Neural cell (in vitro differentiated cells): ENCODE data around the gene PIAS4. TPM values are rescaled to one million over a fixed set of nuclear protein-coding genes. Genes with fewer than 3 reads are reported as not detected.

Experiments
- H2AFZ ChIP-seq: fragments of 200-600, 300-800 bp; sonication (generic), shearing (Covaris generic); 2 replicates; pipeline ENCODE4 v1.6.0; 2014; ENCODE audit warnings: low read depth, mild to moderate bottlenecking, antibody characterized with exemption, low read length, moderate library complexity
- H3F3A ChIP-seq: fragments of 200-600 bp; shearing (Covaris generic); 2 replicates; pipeline ENCODE4 v1.6.1; 2016; ENCODE audit warnings: mild to moderate bottlenecking, moderate library complexity, mixed read lengths, antibody characterized with exemption, low read length; ENCODE audit not compliant: insufficient read depth, poor library complexity, severe bottlenecking
- H3K27ac ChIP-seq: fragments of 200-600, 300-800 bp; sonication (generic), shearing (Covaris generic); 2 replicates; pipeline ENCODE4 v1.5.1; 2014; ENCODE audit warnings: mild to moderate bottlenecking, low read length, moderate library complexity
- H3K27me3 ChIP-seq: fragments of 300-800, 200-600 bp; sonication (generic), shearing (Covaris generic); 2 replicates; pipeline ENCODE4 v1.6.0; 2014; ENCODE audit warnings: mild to moderate bottlenecking, low read depth, low read length, moderate library complexity; ENCODE audit not compliant: insufficient read depth
- H3K36me3 ChIP-seq: fragments of 300-800, 200-600 bp; sonication (generic), shearing (Covaris generic); 2 replicates; pipeline ENCODE4 v1.5.1; 2014; ENCODE audit warnings: mild to moderate bottlenecking, antibody characterized with exemption, low read length, moderate library complexity; ENCODE audit not compliant: insufficient read depth
- H3K4me2 ChIP-seq: fragments of 300-800, 200-600 bp; sonication (generic), shearing (Covaris generic); 2 replicates; pipeline ENCODE4 v1.6.0; 2014; ENCODE audit warnings: mild to moderate bottlenecking, low read length
- H3K4me3 ChIP-seq: fragments of 300-800, 200-600 bp; sonication (generic), shearing (Covaris generic); 2 replicates; pipeline ENCODE4 v1.5.1; 2014; ENCODE audit warnings: mild to moderate bottlenecking, low read length, moderate library complexity
- H3K79me2 ChIP-seq: fragments of 200-600 bp; shearing (Covaris generic); replicated peaks from 2 replicates; pipeline ENCODE4 v1.6.0; 2014; ENCODE audit warnings: mild to moderate bottlenecking, low read length, moderate library complexity; ENCODE audit not compliant: insufficient read depth
- H3K9ac ChIP-seq: fragments of 300-800, 200-600 bp; sonication (generic), shearing (Covaris generic); 2 replicates; pipeline ENCODE4 v1.6.1; 2016; ENCODE audit warnings: mild to moderate bottlenecking, low read length, mixed read lengths
- H3K9me2 ChIP-seq: fragments of 200-600 bp; shearing (Covaris generic); 2 replicates; pipeline ENCODE4 v1.6.1; 2016; ENCODE audit warnings: mild to moderate bottlenecking, low read length, mixed read lengths; ENCODE audit not compliant: insufficient read depth
- H3K9me3 ChIP-seq: fragments of 200-600, 300-800 bp; sonication (generic), shearing (Covaris generic); 2 replicates; pipeline ENCODE4 v1.6.1; 2016; ENCODE audit warnings: mild to moderate bottlenecking, mixed run types, low read length, moderate library complexity, mixed read lengths
- H4K20me1 ChIP-seq: fragments of 200-600 bp; shearing (Covaris generic); 2 replicates; pipeline ENCODE4 v1.6.1; 2016; ENCODE audit warnings: mild to moderate bottlenecking, mixed run types; ENCODE audit not compliant: insufficient read depth
- CTCF ChIP-seq: fragments of 450-650 bp; IDR thresholded peaks from 2 replicates; pipeline ENCODE4 v1.5.1; 2014; ENCODE audit warnings: antibody characterized with exemption, mild to moderate bottlenecking, moderate library complexity; ENCODE audit not compliant: poor library complexity, severe bottlenecking
- EP300 ChIP-seq: fragments of 450-650 bp; conservative IDR thresholded peaks from 2 replicates; pipeline ENCODE4 v1.6.1; 2014; ENCODE audit warnings: antibody characterized with exemption, mild to moderate bottlenecking, moderate library complexity; ENCODE audit not compliant: poor library complexity, severe bottlenecking
- EZH2 ChIP-seq: fragments of 200-600, 300-800 bp; shearing (Covaris generic), sonication (generic); IDR thresholded peaks from 2 replicates; pipeline ENCODE4 v1.6.1; 2014; ENCODE audit warnings: antibody characterized with exemption, low read length, borderline replicate concordance, mild to moderate bottlenecking; ENCODE audit not compliant: insufficient read depth, poor library complexity, severe bottlenecking
- POLR2AphosphoS5 ChIP-seq: IDR thresholded peaks from 2 replicates; pipeline ENCODE4 v1.6.1; 2012
- REST ChIP-seq: IDR thresholded peaks from 2 replicates; pipeline ENCODE4 v1.6.1; 2012; ENCODE audit warnings: borderline replicate concordance
- SMC3 ChIP-seq: fragments of 450-650 bp; conservative IDR thresholded peaks from 2 replicates; pipeline ENCODE4 v1.6.1; 2014; ENCODE audit warnings: antibody characterized with exemption, mild to moderate bottlenecking, moderate library complexity; ENCODE audit not compliant: poor library complexity
- TAF1 ChIP-seq: IDR thresholded peaks from 2 replicates; pipeline ENCODE4 v1.6.1; 2012; ENCODE audit warnings: low read depth
- polyA plus RNA-seq: library from polyadenylated mRNA; depleted of rRNA; stranded (reverse); fragments of >200 nt; gene quantifications from 2 replicates; pipeline ENCODE4 v1.2.3, GENCODE V29; 2014

Gene PIAS4
- polyA plus RNA-seq, 1 donor from 2014 or later = 22.3 TPM

GRCh38 chr19:4062419-4063368 is 55.2 kb downstream of the PIAS4 start:
- H3K9ac ChIP-seq = no peak overlapping the region
- no peak for TF ChIP-seq CTCF

GRCh38 chr19:4063369-4064148 is 56.0 kb downstream of the PIAS4 start:
- H3K27ac ChIP-seq = no peak overlapping the region
- peaks cover 3% of the 10 kb centered on the region for H3K79me2 ChIP-seq
- H2AFZ ChIP-seq = no peak overlapping the region
- peak overlapping the region; percentile 74 for H3K4me3 ChIP-seq
- no peak for TF ChIP-seq EP300
- no peak for TF ChIP-seq TAF1
- TF ChIP-seq REST = no peak
- no peak for TF ChIP-seq POLR2AphosphoS5
- no peak for TF ChIP-seq CTCF
- no peak for TF ChIP-seq EZH2
- no peak for TF ChIP-seq SMC3
- no peaks in the 10 kb centered on the region for H3F3A ChIP-seq
- H3K9ac ChIP-seq = peak overlapping the region; percentile 67
- peaks cover 5% of the 10 kb centered on the region for H4K20me1 ChIP-seq
- peaks cover 15% of the 10 kb centered on the region for H3K27me3 ChIP-seq
- H3K4me2 ChIP-seq = no peak overlapping the region
- H3K9me3 ChIP-seq = no peaks in the 10 kb centered on the region
- no peaks in the 10 kb centered on the region for H3K9me2 ChIP-seq
- no peaks in the 10 kb centered on the region for H3K36me3 ChIP-seq

More at GRCh38 chr19:4062419-4063368, 55.2 kb downstream of the PIAS4 start:
- Histone ChIP-seq H3K27ac (no peak overlapping the region), H2AFZ (no peak overlapping the region), H3F3A (no peaks in the 10 kb centered on the region), H3K4me3 (no peak overlapping the region), H3K9me3 (no peaks in the 10 kb centered on the region), H3K4me2 (no peak overlapping the region), H3K79me2 (peaks cover 3% of the 10 kb centered on the region), H4K20me1 (peaks cover 5% of the 10 kb centered on the region), H3K27me3 (peaks cover 6% of the 10 kb centered on the region), H3K9me2 (no peaks in the 10 kb centered on the region), H3K36me3 (no peaks in the 10 kb centered on the region)
